Neuronal stem cell (in vitro differentiated cells): ENCODE data around the gene SLC16A12. TPM values are rescaled to one million over a fixed set of nuclear protein-coding genes. Genes with fewer than 3 reads are reported as not detected.
A peak's percentile ranks its signal among the peaks of the same experiment; 100 is the strongest.

Source experiments
- DNase-seq: peaks from one replicate; pipeline ENCODE4 v3.0.0-alpha.2; 2013; ENCODE audit warnings: low spot score
- H2AFZ ChIP-seq: one replicate; pipeline ENCODE4 v1.6.1; 2013; ENCODE audit warnings: mild to moderate bottlenecking, low read length, inconsistent platforms
- H2AK5ac ChIP-seq: 2 replicates; pipeline ENCODE4 v1.6.1; 2013; ENCODE audit warnings: low read depth, mild to moderate bottlenecking, inconsistent platforms, low read length, moderate library complexity, mixed read lengths
- H2BK120ac ChIP-seq: 2 replicates; pipeline ENCODE4 v1.6.1; 2013; ENCODE audit warnings: low read depth, mild to moderate bottlenecking, inconsistent platforms, low read length, moderate library complexity, mixed read lengths
- H2BK12ac ChIP-seq: one replicate; pipeline ENCODE4 v1.6.1; 2013; ENCODE audit warnings: low read length, inconsistent platforms
- H2BK15ac ChIP-seq: 2 replicates; pipeline ENCODE4 v1.6.1; 2013; ENCODE audit warnings: mild to moderate bottlenecking, low read length, inconsistent platforms, mixed read lengths
- H2BK5ac ChIP-seq: one replicate; pipeline ENCODE4 v1.6.1; 2013; ENCODE audit warnings: inconsistent platforms, mild to moderate bottlenecking, low read length, moderate library complexity
- H3K14ac ChIP-seq: one replicate; pipeline ENCODE4 v1.6.1; 2013; ENCODE audit warnings: low read length, inconsistent platforms
- H3K18ac ChIP-seq: 2 replicates; pipeline ENCODE4 v1.6.1; 2013; ENCODE audit warnings: low read length, inconsistent platforms
- H3K23ac ChIP-seq: 2 replicates; pipeline ENCODE4 v1.6.1; 2013; ENCODE audit warnings: low read depth, mild to moderate bottlenecking, mixed read lengths, low read length, inconsistent platforms; ENCODE audit not compliant: poor library complexity
- H3K27ac ChIP-seq: replicated peaks from 3 replicates; pipeline ENCODE4 v1.5.1; 2013; ENCODE audit warnings: low read length, inconsistent platforms
- H3K27me3 ChIP-seq, 3 experiments: 2 replicates each; pipeline ENCODE4 v1.6.1; 2013; ENCODE audit warnings: low read length in 3 of 3, mild to moderate bottlenecking in 2 of 3, inconsistent platforms in 1 of 3, low read depth in 1 of 3, mixed read lengths in 1 of 3, moderate library complexity in 1 of 3; ENCODE audit not compliant: control insufficient read depth in 3 of 3, insufficient read depth in 3 of 3
- H3K36me3 ChIP-seq, 2 donors: replicated peaks in 1 of 2; 2 replicates each; pipeline ENCODE4 v1.6.1; 2013; ENCODE audit warnings: low read length in 2 of 2; ENCODE audit not compliant: control insufficient read depth in 2 of 2, insufficient read depth in 2 of 2
- H3K4ac ChIP-seq: 2 replicates; pipeline ENCODE4 v1.6.1; 2013; ENCODE audit warnings: inconsistent platforms, mild to moderate bottlenecking, low read length, moderate library complexity
- H3K4me1 ChIP-seq, 2 donors: 1 replicate in 1 of 2; 2 replicates in 1 of 2; pipeline ENCODE4 v1.6.1; 2013; ENCODE audit warnings: low read length in 2 of 2, low read depth in 1 of 2; ENCODE audit not compliant: control insufficient read depth in 2 of 2, insufficient read depth in 1 of 2
- H3K4me2 ChIP-seq: one replicate; pipeline ENCODE4 v1.6.1; 2013; ENCODE audit warnings: mild to moderate bottlenecking, low read length, inconsistent platforms; ENCODE audit not compliant: insufficient read depth, poor library complexity, severe bottlenecking
- H3K4me3 ChIP-seq, 2 donors: 2 replicates each; pipeline ENCODE4 v1.5.1; 2013; ENCODE audit warnings: low read length in 2 of 2, mild to moderate bottlenecking in 2 of 2, inconsistent platforms in 1 of 2, moderate library complexity in 1 of 2
- H3K79me1 ChIP-seq: one replicate; pipeline ENCODE4 v1.6.1; 2013; ENCODE audit warnings: low read depth, mild to moderate bottlenecking, inconsistent platforms, low read length, moderate library complexity
- H3K9ac ChIP-seq: one replicate; pipeline ENCODE4 v1.6.1; 2013; ENCODE audit warnings: mild to moderate bottlenecking, low read depth, low read length, inconsistent platforms; ENCODE audit not compliant: poor library complexity
- H3K9me3 ChIP-seq, 2 donors: replicated peaks in 1 of 2; 2 replicates each; pipeline versions ENCODE3 to v1.6.1; 2013; ENCODE audit warnings: low read length in 2 of 2, mild to moderate bottlenecking in 2 of 2, inconsistent platforms in 1 of 2, low read depth in 1 of 2, mixed read lengths in 1 of 2, moderate library complexity in 1 of 2; ENCODE audit not compliant: control insufficient read depth in 2 of 2, insufficient read depth in 1 of 2
- H4K8ac ChIP-seq: one replicate; pipeline ENCODE4 v1.6.1; 2013; ENCODE audit warnings: low read depth, mild to moderate bottlenecking, inconsistent platforms, low read length, moderate library complexity
- H4K91ac ChIP-seq: one replicate; pipeline ENCODE4 v1.6.1; 2013; ENCODE audit warnings: low read length, low read depth, mild to moderate bottlenecking, inconsistent platforms; ENCODE audit not compliant: poor library complexity
- WGBS, 2 donors: extraction: QIAGEN DNeasy Blood & Tissue Kit; methylation state at CpG; one replicate each; pipeline ENCODE4 v1.1.7; 2013; ENCODE audit warnings: missing lambda C conversion rate in 2 of 2, mixed read lengths in 1 of 2; ENCODE audit not compliant: insufficient read length in 2 of 2, insufficient replicate concordance in 1 of 2; ENCODE audit errors: extremely low coverage in 2 of 2; 5-methylcytosine and 5-hydroxymethylcytosine counted together
- polyA plus RNA-seq, 2 experiments: library from polyadenylated mRNA; stranded (reverse); fragments of 200-250 nt; gene quantifications; one replicate each; pipeline ENCODE4 v1.2.3, GENCODE V29; 2013

The SLC16A12 gene, protein sequence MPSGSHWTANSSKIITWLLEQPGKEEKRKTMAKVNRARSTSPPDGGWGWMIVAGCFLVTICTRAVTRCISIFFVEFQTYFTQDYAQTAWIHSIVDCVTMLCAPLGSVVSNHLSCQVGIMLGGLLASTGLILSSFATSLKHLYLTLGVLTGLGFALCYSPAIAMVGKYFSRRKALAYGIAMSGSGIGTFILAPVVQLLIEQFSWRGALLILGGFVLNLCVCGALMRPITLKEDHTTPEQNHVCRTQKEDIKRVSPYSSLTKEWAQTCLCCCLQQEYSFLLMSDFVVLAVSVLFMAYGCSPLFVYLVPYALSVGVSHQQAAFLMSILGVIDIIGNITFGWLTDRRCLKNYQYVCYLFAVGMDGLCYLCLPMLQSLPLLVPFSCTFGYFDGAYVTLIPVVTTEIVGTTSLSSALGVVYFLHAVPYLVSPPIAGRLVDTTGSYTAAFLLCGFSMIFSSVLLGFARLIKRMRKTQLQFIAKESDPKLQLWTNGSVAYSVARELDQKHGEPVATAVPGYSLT
- polyA plus RNA-seq (2013, experiment 1 of 2): 0.04 TPM
- polyA plus RNA-seq (2013, experiment 2 of 2): 0.06 TPM

DNA sequence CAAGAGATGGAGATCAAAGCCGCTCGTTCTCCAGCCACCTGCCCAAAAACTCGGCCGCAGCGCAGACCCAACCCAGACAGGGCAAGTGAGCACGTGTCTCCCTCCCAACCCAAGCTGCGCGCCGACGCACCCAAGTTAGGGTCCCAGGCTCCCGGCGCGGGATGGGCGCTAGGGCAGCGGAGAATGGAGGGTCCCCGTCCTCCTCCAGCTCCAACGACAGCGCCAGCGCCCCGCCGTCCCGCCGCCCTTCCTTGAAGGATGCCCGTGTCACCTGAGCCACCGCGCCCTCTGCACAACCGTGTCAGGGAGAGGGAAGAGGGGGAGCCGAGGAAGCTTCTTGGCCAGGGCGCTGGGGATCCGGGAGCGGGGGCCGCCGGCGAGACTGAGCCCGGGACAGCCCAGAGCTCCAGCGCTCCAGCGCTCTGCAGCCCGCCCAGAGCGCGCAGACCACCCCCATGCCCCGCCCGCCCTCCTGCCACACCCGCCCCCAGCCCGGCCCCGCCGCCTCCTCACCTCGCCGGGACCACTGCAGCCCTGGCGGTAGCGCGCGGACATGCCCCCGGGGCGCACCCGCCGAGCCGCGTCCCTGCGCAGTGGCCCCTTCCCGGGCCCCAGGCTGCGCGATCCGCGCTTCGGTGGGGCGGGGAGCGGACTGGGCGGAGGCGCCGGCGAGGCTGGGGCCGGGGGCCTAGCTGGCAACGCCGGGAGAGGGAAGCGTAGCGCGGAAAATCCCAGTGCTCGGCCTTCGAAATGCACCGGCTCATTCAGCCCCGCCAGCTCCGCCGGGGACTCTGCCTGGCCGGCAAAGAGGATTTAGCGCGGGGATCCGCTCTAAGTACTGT lies at the start of gene SLC16A12:
Gene SLC16A12 (minus strand): TSS at position 424 of the 842 bp plus-strand sequence. CDS start 73,016 bp downstream, outside the sequence.
- no peaks in the 10 kb centered on the region for H3K79me1 ChIP-seq
- no peak within 1 kb of the TSS for H2BK12ac ChIP-seq
- no peak within 1 kb of the TSS for H2BK120ac ChIP-seq
- H3K4ac ChIP-seq: peak within 1 kb of the TSS; percentile 70
- no CpG with 5 or more reads among the region's 87 CpGs for whole genome bisulfite sequencing, 2 donors
- no peak within 1 kb of the TSS for H2BK5ac ChIP-seq
- peak within 1 kb of the TSS; percentile 40 for H3K23ac ChIP-seq
- peaks cover 4 to 9% of the 10 kb centered on the region in 2 donors for H3K4me1 ChIP-seq
- peak within 1 kb of the TSS; percentile 7 for H4K8ac ChIP-seq
- H2BK15ac ChIP-seq: peak within 1 kb of the TSS; percentile 15
- H3K9ac ChIP-seq: peak within 1 kb of the TSS; percentile 54
- DNase-seq: peak; percentile 59
- H3K14ac ChIP-seq: no peak within 1 kb of the TSS
- H4K91ac ChIP-seq: no peak within 1 kb of the TSS
- H2AK5ac ChIP-seq: no peak within 1 kb of the TSS
- peak within 1 kb of the TSS; percentile 87 for H2AFZ ChIP-seq
- H3K4me2 ChIP-seq: peak within 1 kb of the TSS; percentile 87
- no peaks in the 10 kb centered on the region for H3K9me3 ChIP-seq
- no peak within 1 kb of the TSS for H3K27ac ChIP-seq
- H3K18ac ChIP-seq: peak within 1 kb of the TSS; percentile 90
- peaks cover 13 to 62% (median 24%) of the 10 kb centered on the region in 3 experiments for H3K27me3 ChIP-seq
- no peaks in the 10 kb centered on the region for H3K36me3 ChIP-seq
- peak within 1 kb of the TSS; percentile 27 to 77 for H3K4me3 ChIP-seq

DNA sequence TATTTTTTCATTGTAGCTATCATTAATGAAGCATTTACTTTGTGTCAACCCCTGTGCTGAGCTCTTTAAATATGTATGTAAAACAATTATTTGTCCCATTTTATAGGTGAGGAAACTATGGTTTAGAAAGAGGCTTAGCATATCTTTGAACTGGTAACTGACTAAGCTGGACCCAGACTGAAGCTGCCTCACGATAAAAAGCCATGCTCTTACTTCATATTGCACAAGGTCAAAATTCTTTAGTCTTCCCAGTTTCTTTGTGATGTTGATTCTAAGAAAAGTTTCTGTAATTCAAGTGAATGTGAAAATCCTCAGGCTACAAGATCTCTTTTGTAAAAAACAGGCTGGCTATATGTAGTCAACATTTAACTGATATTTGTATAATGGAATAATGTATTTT lies 46.6 kb upstream of the SLC16A12 start:
- Histone ChIP-seq H3K14ac (no peak overlapping the region), H3K4me1 (no peaks in the 10 kb centered on the region), H2BK12ac (no peak overlapping the region), H3K27me3 (no peaks in the 10 kb centered on the region), H3K18ac (no peak overlapping the region), H4K91ac (no peak overlapping the region), H4K8ac (no peak overlapping the region), H3K36me3 (peaks cover 2 to 57% of the 10 kb centered on the region in 2 donors), H3K79me1 (no peaks in the 10 kb centered on the region), H2BK120ac (no peak overlapping the region), H3K9me3 (peaks cover 0 to 1% of the 10 kb centered on the region in 2 donors), H2AK5ac (no peak overlapping the region), H2BK5ac (no peak overlapping the region), H2AFZ (no peak overlapping the region), H3K27ac (no peak overlapping the region), H3K23ac (no peak overlapping the region), H2BK15ac (no peak overlapping the region), H3K4me3 (no peak overlapping the region), H3K9ac (no peak overlapping the region), H3K4ac (no peak overlapping the region), H3K4me2 (no peak overlapping the region)
- DNase-seq: no peak
- no CpG with 5 or more reads among the region's 1 CpG for WGBS, 2 donors

DNA sequence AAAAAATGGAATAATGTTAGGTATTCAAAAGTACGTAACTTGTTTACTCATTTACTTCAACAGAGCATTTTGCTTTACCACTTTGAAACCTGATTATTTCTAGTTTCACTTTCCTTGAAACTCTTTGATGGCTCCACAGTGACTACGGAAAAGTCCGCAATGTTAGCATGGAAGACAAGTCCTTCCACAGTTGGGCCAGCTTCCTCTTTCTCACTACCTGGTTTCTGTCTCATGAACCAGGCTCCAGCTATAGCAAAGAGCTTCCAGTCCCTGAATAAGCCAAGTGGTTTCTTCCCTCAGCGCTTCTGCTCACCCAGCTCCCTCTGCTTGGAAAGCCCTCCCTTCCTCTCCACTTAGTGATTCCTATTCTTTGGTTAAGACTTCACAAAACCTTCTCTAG lies 44.8 kb upstream of the SLC16A12 start:
- no peak for DNase-seq
- Histone ChIP-seq H3K9ac (no peak overlapping the region), H2BK15ac (no peak overlapping the region), H3K36me3 (peaks cover 2 to 41% of the 10 kb centered on the region in 2 donors), H2BK5ac (no peak overlapping the region), H3K79me1 (no peaks in the 10 kb centered on the region), H3K9me3 (peaks cover 1 to 3% of the 10 kb centered on the region in 2 donors), H2BK120ac (no peak overlapping the region), H3K27ac (no peak overlapping the region), H3K4me1 (no peaks in the 10 kb centered on the region), H3K27me3 (no peaks in the 10 kb centered on the region), H2AK5ac (no peak overlapping the region), H2BK12ac (no peak overlapping the region), H3K4me2 (no peak overlapping the region), H3K18ac (no peak overlapping the region), H3K4ac (no peak overlapping the region), H2AFZ (no peak overlapping the region), H3K4me3 (no peak overlapping the region), H3K14ac (no peak overlapping the region), H4K8ac (no peak overlapping the region), H4K91ac (no peak overlapping the region), H3K23ac (no peak overlapping the region)
- WGBS, 2 donors: no CpG with 5 or more reads among the region's 4 CpGs
